ENCODE results near the gene SMURF2.

GRCh38 chr17:64688481-64688880 is 26.4 kb upstream of the SMURF2 start:
- TF ChIP-seq POLR2A (IDR thresholded peaks at IDR 0.05) (no peak), CTCF (IDR thresholded peaks at IDR 0.05) (no peak)
